HT1080 (cell line): ENCODE results near the gene PLBD2. TPM values are rescaled to one million over a fixed set of nuclear protein-coding genes. Genes with fewer than 3 reads are reported as not detected.

ENCODE experiments used
- DNase-seq: peaks from one replicate; pipeline ENCODE4 v3.0.0-alpha.2; 2015; ENCODE audit warnings: low read depth
- total RNA-seq: library from RNA; depleted of rRNA; stranded (reverse); fragments of >200 nt; shearing (Covaris generic); gene quantifications from 2 replicates; pipeline ENCODE4 v1.2.3, GENCODE V29; 2014

PLBD2 gene
- total RNA-seq, 1 experiment from 2014 or later = 11.7 TPM

- no peak for DNase-seq
Measured at GRCh38 chr12:113369391-113369985, 11.1 kb downstream of the PLBD2 start.

GRCh38 chr12:113370923-113371682 is 12.7 kb downstream of the PLBD2 start:
- no peak for DNase-seq

GRCh38 chr12:113371808-113372207 is 13.4 kb downstream of the PLBD2 start:
- DNase-seq = no peak

- DNase-seq = no peak
Measured at GRCh38 chr12:113372371-113372770, 14.0 kb downstream of the PLBD2 start.

GRCh38 chr12:113373440-113373839 is 15.1 kb downstream of the PLBD2 start:
- DNase-seq = no peak

GRCh38 chr12:113373969-113374368 is 15.6 kb downstream of the PLBD2 start:
- DNase-seq = no peak

- no peak for DNase-seq
Measured at GRCh38 chr12:113374823-113375428, 16.5 kb downstream of the PLBD2 start.

GRCh38 chr12:113378291-113378690 is 19.9 kb downstream of the PLBD2 start:
- no peak for DNase-seq

GRCh38 chr12:113381220-113381619 is 22.8 kb downstream of the PLBD2 start:
- DNase-seq = no peak

- DNase-seq = no peak
Measured at GRCh38 chr12:113382206-113382605, 23.8 kb downstream of the PLBD2 start.

GRCh38 chr12:113384778-113385177 is 26.4 kb downstream of the PLBD2 start:
- DNase-seq = no peak

GRCh38 chr12:113385282-113385882 is 27.0 kb downstream of the PLBD2 start:
- DNase-seq = no peak

- DNase-seq = no peak
Measured at GRCh38 chr12:113386866-113387566, 28.6 kb downstream of the PLBD2 start.

- DNase-seq = no peak
Measured at GRCh38 chr12:113387631-113388030, 29.2 kb downstream of the PLBD2 start.

- no peak for DNase-seq
Measured at GRCh38 chr12:113388351-113388750, 30.0 kb downstream of the PLBD2 start.

- no peak for DNase-seq
Measured at GRCh38 chr12:113390064-113391043, 32.0 kb downstream of the PLBD2 start.

GRCh38 chr12:113391145-113391544 is 32.8 kb downstream of the PLBD2 start:
- no peak for DNase-seq

- no peak for DNase-seq
Measured at GRCh38 chr12:113391650-113392337, 33.4 kb downstream of the PLBD2 start.

- no peak for DNase-seq
Measured at GRCh38 chr12:113392520-113392919, 34.1 kb downstream of the PLBD2 start.
